ENCODE measurements around the gene PSAT1. TPM values are rescaled to one million over a fixed set of nuclear protein-coding genes. Genes with fewer than 3 reads are reported as not detected.

Gene PSAT1
- total and polyA plus RNA-seq, 2 of the 8 experiments (the other 6 are each of a cell fraction or from before 2014, with no cell fraction given): 204 to 341 TPM

DNA sequence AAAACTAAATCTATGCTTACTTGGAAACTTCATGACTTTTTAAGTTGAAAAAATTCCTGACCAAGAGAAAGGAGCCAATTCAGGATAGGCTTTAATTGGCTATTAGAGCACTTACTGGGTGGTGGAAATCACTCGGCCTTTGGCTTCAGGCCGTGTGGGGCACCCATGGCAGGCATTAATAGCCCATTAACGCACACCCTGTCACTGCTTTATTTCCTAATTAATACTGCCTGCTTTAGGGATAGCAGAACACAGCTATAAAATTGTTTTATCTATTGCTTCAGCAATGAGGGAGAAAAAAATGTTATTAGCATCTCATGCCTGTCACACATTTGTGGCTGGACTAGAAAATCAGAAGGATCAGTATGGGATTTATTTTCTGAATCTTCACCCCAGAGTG is 58.1 kb downstream of the PSAT1 start (continued):
- TF ChIP-seq SUZ12 (IDR thresholded peaks at IDR 0.05; ENCODE audit: low read length) (no peak), ASH2L (IDR thresholded peaks at IDR 0.05; ENCODE audit: low read length) (no peak), BACH1 (IDR thresholded peaks at IDR 0.05; ENCODE audit: low read length) (no peak), KDM1A (IDR thresholded peaks at IDR 0.05; ENCODE audit: borderline replicate concordance, low read length) (no peak)

All from H1 (cell line).